ENCODE data around the gene GNG10.
"Not testable (repeated sequence)": the region's sequence is repeated elsewhere in the genome, so short reads cannot be mapped to it uniquely, and the experiment has no call there.

GNG10 gene

DNA sequence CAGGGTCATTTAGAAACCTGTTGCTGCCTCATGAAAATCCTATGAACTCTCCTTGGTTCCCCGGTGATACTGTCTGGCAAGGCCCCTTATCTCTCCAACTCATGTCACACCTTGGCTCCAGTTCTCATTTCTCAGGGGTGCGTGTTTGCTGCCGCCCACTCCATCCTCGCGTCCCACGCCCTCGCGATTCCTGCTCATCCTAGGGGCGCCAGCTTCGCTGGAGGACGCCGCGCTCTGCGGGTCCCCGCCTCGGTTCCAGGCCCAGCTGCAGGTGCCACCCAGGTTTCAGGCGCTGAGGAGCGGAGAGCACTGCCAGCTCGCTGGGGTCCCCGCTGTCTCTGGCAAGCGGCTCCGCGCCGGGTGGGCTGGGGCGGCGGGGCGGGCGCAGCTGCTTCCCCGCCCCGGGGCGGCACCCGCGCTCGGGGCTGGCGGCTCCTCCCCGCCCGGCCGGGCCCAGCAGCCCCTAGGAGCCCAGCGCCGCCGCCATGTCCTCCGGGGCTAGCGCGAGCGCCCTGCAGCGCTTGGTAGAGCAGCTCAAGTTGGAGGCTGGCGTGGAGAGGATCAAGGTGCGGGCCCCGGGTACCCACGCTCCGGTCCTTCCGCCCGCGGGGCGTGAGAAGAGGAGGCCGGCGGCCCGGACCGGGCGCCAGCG, at the start of gene GNG10:
Gene GNG10, plus strand, starts transcription at position 456 of the 652 bp plus-strand sequence. Its CDS starts 30 bp downstream, at position 486.
- peak; percentile 21 for DNase-seq (ENCODE audit: low read depth)

DNA sequence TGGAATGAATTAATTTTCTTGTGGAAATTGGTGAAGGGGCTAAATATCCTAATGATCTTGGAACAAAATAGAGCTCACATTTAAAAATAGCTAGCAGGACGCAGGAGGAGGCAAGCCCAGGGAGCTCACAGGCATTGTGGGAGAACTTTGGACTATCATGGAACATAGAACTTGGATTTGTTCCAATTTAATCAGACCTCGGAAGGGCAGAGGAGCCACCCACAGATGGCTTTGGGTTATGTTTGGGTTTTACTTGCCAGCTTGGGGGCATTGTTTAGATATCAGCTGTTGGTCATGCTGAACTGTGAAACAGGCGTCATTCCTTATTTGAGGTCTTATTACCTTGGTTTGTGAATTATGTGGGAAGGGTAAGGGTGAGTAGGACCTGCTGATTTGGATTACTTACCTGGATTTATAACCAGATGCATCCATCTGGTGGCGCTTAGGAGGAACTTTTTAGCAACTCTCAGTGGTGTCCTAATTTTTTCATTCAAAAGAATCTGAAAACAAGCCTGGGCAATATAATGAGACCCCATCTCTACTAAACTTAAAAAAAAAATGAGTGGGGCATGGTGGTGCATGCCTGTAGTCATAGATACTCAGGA, 47.9 kb upstream of the GNG10 start:
- no peak for DNase-seq (ENCODE audit: low read depth)

- DNase-seq (ENCODE audit: low read depth): no peak
Observed at GRCh38 chr9:111615928-111616327, 45.5 kb upstream of the GNG10 start.

DNA sequence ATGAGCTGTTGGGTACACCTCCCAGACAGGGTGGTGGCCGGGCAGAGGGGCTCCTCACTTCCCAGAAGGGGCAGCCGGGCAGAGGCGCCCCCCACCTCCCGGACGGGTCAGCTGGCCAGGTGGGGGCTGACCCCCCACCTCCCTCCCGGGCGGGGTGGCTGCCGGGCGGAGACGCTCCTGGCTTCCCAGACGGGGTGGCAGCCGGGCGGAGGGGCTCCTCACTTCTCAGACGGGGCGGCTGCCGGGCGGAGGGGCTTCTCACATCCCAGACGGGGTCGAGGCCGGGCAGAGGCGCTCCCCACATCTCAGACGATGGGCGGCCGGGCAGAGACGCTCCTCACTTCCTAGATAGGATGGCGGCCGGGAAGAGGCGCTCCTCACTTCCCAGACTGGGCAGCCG, 44.1 kb upstream of the GNG10 start:
- DNase-seq (ENCODE audit: low read depth): not testable (repeated sequence)

DNA sequence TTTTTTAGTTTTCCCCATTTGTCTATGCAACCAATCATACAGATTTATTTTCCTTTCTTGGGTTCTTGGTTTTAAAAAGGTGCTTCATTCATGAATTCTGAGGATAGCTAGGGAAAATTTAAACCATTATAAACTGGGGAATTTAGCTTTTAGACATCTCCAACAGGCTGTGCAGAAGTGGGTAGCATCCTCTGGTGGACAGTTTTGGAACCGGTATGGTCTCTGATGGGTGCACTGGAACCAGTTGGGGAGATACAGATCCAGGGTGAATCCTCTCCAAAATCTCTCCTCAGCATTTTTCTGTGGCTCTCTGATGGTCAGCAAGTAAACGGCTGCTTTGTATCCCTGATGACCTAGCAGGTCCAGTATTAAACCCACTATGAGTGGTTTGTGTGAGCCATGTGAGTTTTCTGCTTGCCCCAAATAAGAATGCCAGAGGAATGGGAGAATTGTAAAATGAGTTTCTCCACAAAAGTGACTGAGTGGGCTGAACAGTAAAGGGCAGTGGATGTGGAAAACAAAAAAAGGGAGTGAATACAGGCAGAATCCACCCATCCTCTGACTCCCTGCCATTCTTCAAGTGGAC, 39.4 kb upstream of the GNG10 start:
- DNase-seq (ENCODE audit: low read depth): peak; percentile 20

GRCh38 chr9:111622626-111623025, 38.8 kb upstream of the GNG10 start:
- DNase-seq (ENCODE audit: low read depth): peak; percentile 71

- no peak for DNase-seq (ENCODE audit: low read depth)
Observed at GRCh38 chr9:111627260-111627963, 34.0 kb upstream of the GNG10 start.

- DNase-seq (ENCODE audit: low read depth): no peak
Observed at GRCh38 chr9:111628411-111628810, 33.0 kb upstream of the GNG10 start.

GRCh38 chr9:111630182-111630963, 31.0 kb upstream of the GNG10 start:
- no peak for DNase-seq (ENCODE audit: low read depth)

GRCh38 chr9:111630964-111631213, 30.5 kb upstream of the GNG10 start:
- DNase-seq (ENCODE audit: low read depth): no peak

GRCh38 chr9:111631214-111631971, 30.0 kb upstream of the GNG10 start, which contains the start of gene DNAJC25:
TSS of gene DNAJC25 (plus strand) at chr9:111631334. CDS start at chr9:111631408, 74 bp downstream.
- DNase-seq (ENCODE audit: low read depth): peak; percentile 97

DNA sequence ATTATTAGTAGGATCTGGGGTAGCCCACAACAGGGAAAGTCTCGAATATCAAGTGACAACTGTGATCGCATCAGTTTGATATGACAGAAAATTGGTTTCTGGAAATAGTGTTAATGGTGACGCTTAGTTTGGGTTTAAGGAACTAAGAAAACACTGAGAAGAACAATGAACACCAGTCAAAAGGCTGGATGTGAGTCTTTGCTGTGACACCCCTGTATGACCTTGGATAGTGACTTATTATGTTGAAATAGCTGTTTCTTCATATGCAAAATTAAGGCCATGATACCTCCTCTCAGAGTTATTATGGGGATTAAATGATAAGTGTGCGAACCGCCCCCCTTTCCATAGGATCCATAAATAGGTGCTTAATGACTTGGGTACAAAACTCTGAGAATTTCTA, 29.3 kb upstream of the GNG10 start:
- no peak for DNase-seq (ENCODE audit: low read depth)

- no peak for DNase-seq (ENCODE audit: low read depth)
Observed at GRCh38 chr9:111632695-111633388, 28.6 kb upstream of the GNG10 start.

GRCh38 chr9:111633389-111633736, 28.0 kb upstream of the GNG10 start:
- DNase-seq (ENCODE audit: low read depth): no peak

GRCh38 chr9:111634860-111635259, 26.5 kb upstream of the GNG10 start:
- DNase-seq (ENCODE audit: low read depth): no peak

DNA sequence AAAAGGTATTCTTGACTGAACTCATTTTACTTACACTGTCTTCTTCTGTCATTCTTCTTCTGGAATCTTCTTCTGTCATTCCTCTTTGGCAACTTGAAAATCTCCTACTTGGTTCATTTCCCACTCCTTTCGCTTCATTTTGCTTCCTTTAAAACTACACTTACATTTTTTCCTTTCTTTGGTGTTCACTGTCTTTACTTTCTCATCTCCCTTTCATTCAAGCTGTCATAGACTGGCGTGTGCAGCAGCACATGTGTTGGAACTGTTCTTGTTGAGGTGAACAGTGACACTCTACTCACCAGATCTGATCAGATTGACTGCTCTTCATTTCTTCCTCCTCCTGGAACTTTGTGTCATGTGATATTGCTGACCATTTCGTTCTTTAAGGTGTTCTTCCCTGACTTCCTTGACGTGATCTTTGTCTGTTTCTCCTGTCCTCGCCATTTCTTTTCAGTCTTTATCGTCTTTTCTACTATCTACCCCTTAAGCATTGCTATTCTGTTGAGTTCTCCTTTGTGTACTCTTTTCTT, 23.9 kb upstream of the GNG10 start:
- DNase-seq (ENCODE audit: low read depth): no peak

DNA sequence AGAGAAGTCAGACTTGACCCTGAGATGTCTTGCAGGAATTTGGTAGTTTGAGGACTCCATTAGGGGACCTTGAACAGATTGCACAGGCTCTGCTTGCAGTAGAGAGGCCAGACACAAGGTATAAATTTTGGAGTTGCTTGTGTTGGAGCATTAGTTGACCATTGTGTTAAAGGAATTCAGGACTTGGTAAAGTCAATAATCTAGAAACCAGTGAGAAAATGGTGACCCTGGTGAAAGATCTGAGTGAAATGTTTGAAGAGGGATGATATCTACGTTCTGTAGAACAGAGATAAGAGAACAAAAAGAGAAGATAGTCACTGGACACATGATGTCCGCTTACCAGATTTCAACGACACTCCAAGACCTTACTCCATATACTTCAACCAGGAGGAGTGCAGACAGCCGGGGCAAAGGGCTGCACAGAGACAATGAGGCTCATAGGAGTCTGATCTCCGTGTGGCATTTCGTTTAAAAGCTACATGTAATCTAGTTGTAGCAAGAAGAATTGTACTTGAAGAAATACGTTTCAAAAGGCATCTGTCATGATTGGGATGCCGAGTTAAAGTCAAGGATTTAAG, 17.1 kb upstream of the GNG10 start:
- no peak for DNase-seq (ENCODE audit: low read depth)

DNA sequence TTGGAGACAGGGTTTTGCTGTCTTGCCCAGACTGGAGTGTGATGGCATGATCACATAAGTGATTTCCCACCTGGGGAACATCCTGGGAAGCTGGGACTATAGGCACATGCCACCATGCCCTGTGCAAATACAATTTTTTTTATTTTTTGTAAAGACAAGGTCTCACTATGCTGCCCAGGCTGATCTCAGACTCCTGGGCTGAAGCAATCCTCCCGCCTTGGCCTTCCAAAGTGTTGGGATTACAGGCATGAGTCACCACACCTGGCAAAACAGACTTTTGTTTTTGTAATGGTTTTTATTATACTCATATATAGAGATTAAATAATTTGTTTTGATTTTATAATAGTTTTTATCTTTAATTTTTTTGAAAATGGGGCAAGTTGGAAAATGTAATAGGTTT, 15.6 kb upstream of the GNG10 start:
- DNase-seq (ENCODE audit: low read depth): no peak

- no peak for DNase-seq (ENCODE audit: low read depth)
Observed at GRCh38 chr9:111646417-111646816, 15.0 kb upstream of the GNG10 start.

- DNase-seq (ENCODE audit: low read depth): no peak
Observed at GRCh38 chr9:111648066-111648465, 13.3 kb upstream of the GNG10 start.
